K562 (cell line): Measurements from ENCODE around the gene ICA1. TPM values are rescaled to one million over a fixed set of nuclear protein-coding genes. Genes with fewer than 3 reads are reported as not detected.

Experiments used
- CREB3L1 ChIP-seq: fragments of 450-650 bp; IDR thresholded peaks from 2 replicates; pipeline ENCODE4 v1.6.1; 2014; ENCODE audit warnings: low read depth, mild to moderate bottlenecking, moderate library complexity, borderline replicate concordance
- HNRNPUL1 ChIP-seq: fragments of 200-400 bp; formaldehyde crosslinking; IDR thresholded peaks from 2 replicates; pipeline ENCODE4 v1.6.1; 2017; ENCODE audit warnings: low read length
- KDM5B ChIP-seq: fragments of 200-600 bp; sonication (generic); IDR thresholded peaks from 2 replicates; pipeline ENCODE4 v1.6.1; 2012; ENCODE audit warnings: low read depth, mild to moderate bottlenecking, moderate library complexity, low read length, control low read depth, inconsistent platforms; ENCODE audit not compliant: insufficient replicate concordance
- MAZ ChIP-seq, 2 experiments: fragments of 450-650 bp in 1 of 2; sonication (generic) in 1 of 2; formaldehyde crosslinking; IDR thresholded peaks in 1 of 2; conservative IDR thresholded peaks in 1 of 2; 2 replicates each; pipeline versions ENCODE4 v1.4.0 to v1.5.0; 2020; ENCODE audit warnings: mild to moderate bottlenecking in 1 of 2, missing genetic modification reagents in 1 of 2
- MNT ChIP-seq, 2 experiments: fragments of 450-650 bp; conservative IDR thresholded peaks; 2 replicates each; pipeline ENCODE4 v1.6.1; 2017; ENCODE audit warnings: mild to moderate bottlenecking in 2 of 2, moderate library complexity in 2 of 2
- NFRKB ChIP-seq: fragments of 450-650 bp; IDR thresholded peaks from 2 replicates; pipeline ENCODE4 v1.6.1; 2016; ENCODE audit warnings: low read depth
- NRF1 ChIP-seq, 2 experiments: fragments of 450-650 bp; IDR thresholded peaks in 1 of 2; conservative IDR thresholded peaks in 1 of 2; 2 replicates each; pipeline ENCODE4 v1.6.1; 2014; ENCODE audit warnings: mild to moderate bottlenecking in 2 of 2
- POLR2H ChIP-seq: IDR thresholded peaks from 2 replicates; pipeline ENCODE4 v1.6.1; 2016; ENCODE audit warnings: missing genetic modification characterization, low read depth, mild to moderate bottlenecking, control low read depth, missing compliant biosample characterization, moderate library complexity
- PURB ChIP-seq: sonication (generic); formaldehyde crosslinking; IDR thresholded peaks from 2 replicates; pipeline ENCODE4 v1.9.0; 2021; ENCODE audit warnings: low read depth, mild to moderate bottlenecking, missing genetic modification reagents
- RBFOX2 ChIP-seq: fragments of 200-400 bp; formaldehyde crosslinking; IDR thresholded peaks from 2 replicates; pipeline ENCODE4 v1.6.1; 2017; ENCODE audit warnings: low read depth, mild to moderate bottlenecking, low read length, moderate library complexity
- SIN3A ChIP-seq, 2 experiments: fragments of 150-350 bp in 1 of 2; IDR thresholded peaks; 2 replicates each; pipeline ENCODE4 v1.6.1; 2011 to 2016; ENCODE audit warnings: borderline replicate concordance in 2 of 2, low read depth in 2 of 2, low read length in 2 of 2, mild to moderate bottlenecking in 2 of 2, moderate library complexity in 2 of 2; ENCODE audit not compliant: control insufficient read depth in 1 of 2
- ZFPM2 ChIP-seq: fragments of 250-450 bp; sonication (Bioruptor Pico); IDR thresholded peaks from 2 replicates; pipeline ENCODE4 v1.5.1; 2022; ENCODE audit warnings: mild to moderate bottlenecking
- ZNF644 ChIP-seq: fragments of 200-800 bp; sonication (Bioruptor generic); IDR thresholded peaks from 2 replicates; pipeline ENCODE4 v1.6.1; 2016; ENCODE audit warnings: low read depth, missing genetic modification characterization, missing compliant biosample characterization
- polyA plus RNA-seq, 8 experiments: library from polyadenylated mRNA; depleted of rRNA in 4 of 8; stranded (reverse) in 5 of 8; unstranded in 3 of 8; fragments of >200 nt; fragmentation: Nextera tagmentation in 2 of 8; fragmentation: Illumina TruSeq in 1 of 8; extraction: Ambion mirVana in 2 of 8; extraction: Trizol in 1 of 8; gene quantifications; 2 replicates each; pipeline versions ENCODE4 v1.2.1 to v1.2.3, GENCODE V29; 2011 to 2014; ENCODE audit warnings: inconsistent platforms in 1 of 8, missing spikeins in 1 of 8
- total RNA-seq, 7 experiments: library from RNA; depleted of rRNA in 6 of 7; stranded (reverse); fragments of >200 nt in 6 of 7; fragmentation: Illumina TruSeq in 2 of 7; extraction: Trizol in 2 of 7; gene quantifications; 2 replicates each; pipeline versions ENCODE4 v1.2.1 to v1.2.3, GENCODE V29; 2011 to 2021; ENCODE audit warnings: low replicate concordance in 1 of 7
- TF ChIP-seq, protein P1 (sequence below): sonication (generic); formaldehyde crosslinking; IDR thresholded peaks from 2 replicates; pipeline ENCODE4 v1.8.1; 2023; ENCODE audit warnings: mild to moderate bottlenecking, missing genetic modification reagents
- TF ChIP-seq, protein P2 (sequence below): fragments of 200-800 bp; sonication (Bioruptor generic); IDR thresholded peaks from 2 replicates; pipeline ENCODE4 v1.6.1; 2017; ENCODE audit warnings: missing genetic modification characterization, missing compliant biosample characterization

ICA1 gene
- total and polyA plus RNA-seq, 9 of the 15 experiments (the other 6 are each of a cell fraction or from before 2014, with no cell fraction given) = 7.1 to 22.3 (median 16.4) TPM

DNA sequence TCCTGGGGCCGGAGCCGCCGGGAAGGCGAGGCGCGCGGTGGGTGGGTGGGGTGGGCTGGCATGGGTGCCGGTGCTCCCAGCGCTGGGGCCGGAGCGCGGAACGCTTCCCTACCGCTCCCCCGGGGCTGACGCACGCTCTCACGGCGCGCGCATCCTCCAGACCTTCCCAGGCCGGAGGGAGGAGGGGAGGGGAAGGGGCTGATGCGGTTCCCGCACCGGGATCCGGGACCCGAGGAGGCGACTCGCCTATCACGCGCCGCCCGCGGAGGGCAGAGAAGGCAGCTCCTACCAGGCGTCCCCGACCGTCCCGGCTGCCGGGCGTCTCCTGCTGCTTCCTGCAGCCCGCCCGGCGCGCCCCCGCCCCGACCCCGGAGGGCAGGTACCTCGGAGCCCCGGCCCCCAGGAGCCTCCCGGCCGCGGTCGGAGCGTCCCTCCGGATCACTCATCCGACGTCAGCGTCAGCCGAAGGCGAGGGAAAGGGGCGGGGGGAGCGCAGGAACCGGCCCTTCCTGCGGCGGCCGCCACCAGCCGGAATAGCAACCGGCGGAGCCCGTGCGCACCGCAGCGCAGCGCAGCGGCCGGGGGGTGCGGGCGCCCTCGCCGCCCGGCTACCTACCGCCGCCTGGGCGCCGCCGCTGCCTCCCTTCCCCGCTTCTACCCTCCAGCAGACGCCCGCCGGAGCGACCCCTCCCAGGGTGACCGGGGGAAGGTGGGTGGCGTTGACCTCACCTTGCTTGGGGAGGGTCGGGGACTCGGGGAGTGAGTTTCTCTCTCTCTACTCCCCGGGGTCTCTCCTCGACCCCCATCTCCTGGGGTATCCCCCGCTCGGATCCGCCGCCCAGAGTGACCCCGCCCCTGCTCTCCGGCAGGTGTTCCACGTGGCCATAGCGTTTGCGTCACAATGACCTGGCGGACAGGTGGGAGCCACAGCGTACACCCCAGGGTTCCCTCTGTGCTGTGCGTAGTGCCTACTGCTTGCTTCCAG lies at the start of gene ICA1 (continued):
- TF ChIP-seq SIN3A (IDR thresholded peaks at IDR 0.05; ENCODE audit: borderline replicate concordance in 2 of 2, control insufficient read depth in 1 of 2, low read depth in 2 of 2, low read length in 2 of 2) = 0 out of 4 replicates have a peak, but pooled peaks of 1 of the 2 experiments have one; percentile 14
- TF ChIP-seq, protein P1, sequence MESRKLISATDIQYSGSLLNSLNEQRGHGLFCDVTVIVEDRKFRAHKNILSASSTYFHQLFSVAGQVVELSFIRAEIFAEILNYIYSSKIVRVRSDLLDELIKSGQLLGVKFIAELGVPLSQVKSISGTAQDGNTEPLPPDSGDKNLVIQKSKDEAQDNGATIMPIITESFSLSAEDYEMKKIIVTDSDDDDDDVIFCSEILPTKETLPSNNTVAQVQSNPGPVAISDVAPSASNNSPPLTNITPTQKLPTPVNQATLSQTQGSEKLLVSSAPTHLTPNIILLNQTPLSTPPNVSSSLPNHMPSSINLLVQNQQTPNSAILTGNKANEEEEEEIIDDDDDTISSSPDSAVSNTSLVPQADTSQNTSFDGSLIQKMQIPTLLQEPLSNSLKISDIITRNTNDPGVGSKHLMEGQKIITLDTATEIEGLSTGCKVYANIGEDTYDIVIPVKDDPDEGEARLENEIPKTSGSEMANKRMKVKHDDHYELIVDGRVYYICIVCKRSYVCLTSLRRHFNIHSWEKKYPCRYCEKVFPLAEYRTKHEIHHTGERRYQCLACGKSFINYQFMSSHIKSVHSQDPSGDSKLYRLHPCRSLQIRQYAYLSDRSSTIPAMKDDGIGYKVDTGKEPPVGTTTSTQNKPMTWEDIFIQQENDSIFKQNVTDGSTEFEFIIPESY (CRISPR knock-in tag) = 0 out of 2 replicates have a peak, but pooled peaks have one; percentile 29
- no peak for TF ChIP-seq ZFPM2
- peak; percentile 21 for TF ChIP-seq POLR2H (tag)
- TF ChIP-seq MNT (conservative IDR thresholded peaks at IDR 0.05) = peak; percentile 35 to 61; a peak in 2 of 4 replicates
- TF ChIP-seq KDM5B = peak; percentile 74
- peak; percentile 84 for TF ChIP-seq RBFOX2
- TF ChIP-seq NFRKB = peak; percentile 37; the same call in 1 of the 2 replicates
- TF ChIP-seq PURB = no peak
- peak; percentile 63 for TF ChIP-seq CREB3L1
- TF ChIP-seq, protein P2, sequence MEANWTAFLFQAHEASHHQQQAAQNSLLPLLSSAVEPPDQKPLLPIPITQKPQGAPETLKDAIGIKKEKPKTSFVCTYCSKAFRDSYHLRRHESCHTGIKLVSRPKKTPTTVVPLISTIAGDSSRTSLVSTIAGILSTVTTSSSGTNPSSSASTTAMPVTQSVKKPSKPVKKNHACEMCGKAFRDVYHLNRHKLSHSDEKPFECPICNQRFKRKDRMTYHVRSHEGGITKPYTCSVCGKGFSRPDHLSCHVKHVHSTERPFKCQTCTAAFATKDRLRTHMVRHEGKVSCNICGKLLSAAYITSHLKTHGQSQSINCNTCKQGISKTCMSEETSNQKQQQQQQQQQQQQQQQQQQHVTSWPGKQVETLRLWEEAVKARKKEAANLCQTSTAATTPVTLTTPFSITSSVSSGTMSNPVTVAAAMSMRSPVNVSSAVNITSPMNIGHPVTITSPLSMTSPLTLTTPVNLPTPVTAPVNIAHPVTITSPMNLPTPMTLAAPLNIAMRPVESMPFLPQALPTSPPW (CRISPR knock-in tag) = peak; percentile 97
- peak; percentile 40; the same call in 1 of the 2 replicates for TF ChIP-seq ZNF644 (tag)
- TF ChIP-seq NRF1 (conservative IDR thresholded peaks at IDR 0.05 in 1 of 2, IDR thresholded peaks at IDR 0.05 in 1 of 2) = peak; percentile 79 to 80
- TF ChIP-seq HNRNPUL1 = no peak
- TF ChIP-seq MAZ (CRISPR knock-in tag; conservative IDR thresholded peaks at IDR 0.05 in 1 of 2, IDR thresholded peaks at IDR 0.05 in 1 of 2) = peak; percentile 80 to 83
